Colon (tissue), 2 donors: ENCODE data around the gene BLVRB.
"Not testable (repeated sequence)": the region's sequence is repeated elsewhere in the genome, so short reads cannot be mapped to it uniquely, and the experiment has no call there.

Experiments used
- FAIRE-seq: peaks from 2 replicates; lab custom pipeline; 2012; peaks lifted over from hg19 to GRCh38; lab: Jason Lieb, UNC
- donor health status: control.
- donor health status: control.

BLVRB gene

DNA sequence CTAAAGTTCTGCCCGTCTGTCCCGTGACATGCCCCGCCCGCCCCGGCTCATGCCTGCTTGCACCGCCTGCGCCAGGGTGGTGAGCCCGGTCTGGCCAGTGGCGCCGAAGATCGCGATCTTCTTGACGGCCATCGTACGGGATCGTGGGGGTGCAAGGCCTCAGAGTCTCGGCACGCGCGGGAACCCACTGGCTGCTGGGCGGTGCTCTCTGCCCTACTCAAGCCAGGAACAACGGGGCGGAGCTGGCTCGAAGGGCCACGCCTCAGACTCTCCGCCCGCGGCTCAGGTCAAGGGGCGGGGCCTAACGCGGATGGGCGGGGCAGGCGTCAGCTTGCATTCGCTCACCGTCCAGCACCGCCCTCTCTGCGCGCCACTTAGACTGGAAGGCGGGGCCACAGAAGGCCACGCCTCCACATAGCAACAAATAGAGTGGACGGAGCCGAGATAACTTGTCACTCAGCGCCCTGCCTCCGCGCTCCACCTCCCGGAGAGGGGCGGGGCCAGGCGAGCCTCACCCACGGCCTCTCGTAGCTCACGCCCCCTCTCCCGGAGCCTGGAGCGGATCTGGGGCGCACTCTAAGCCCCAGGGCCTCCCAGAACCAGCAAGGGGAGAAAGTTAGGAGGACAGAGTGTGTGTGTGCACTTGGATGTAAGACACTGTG, at the start of gene BLVRB:
Gene BLVRB (minus strand): TSS at position 189 of the 662 bp plus-strand sequence. CDS start 57 bp downstream, at position 132.
- peak; percentile 33 for FAIRE-seq

GRCh38 chr19:40513741-40514315, 48.3 kb upstream of the BLVRB start:
- FAIRE-seq = no peak

- FAIRE-seq = no peak
These were observed 47.8 kb upstream of the BLVRB start for GRCh38 chr19:40513345-40513678.

DNA sequence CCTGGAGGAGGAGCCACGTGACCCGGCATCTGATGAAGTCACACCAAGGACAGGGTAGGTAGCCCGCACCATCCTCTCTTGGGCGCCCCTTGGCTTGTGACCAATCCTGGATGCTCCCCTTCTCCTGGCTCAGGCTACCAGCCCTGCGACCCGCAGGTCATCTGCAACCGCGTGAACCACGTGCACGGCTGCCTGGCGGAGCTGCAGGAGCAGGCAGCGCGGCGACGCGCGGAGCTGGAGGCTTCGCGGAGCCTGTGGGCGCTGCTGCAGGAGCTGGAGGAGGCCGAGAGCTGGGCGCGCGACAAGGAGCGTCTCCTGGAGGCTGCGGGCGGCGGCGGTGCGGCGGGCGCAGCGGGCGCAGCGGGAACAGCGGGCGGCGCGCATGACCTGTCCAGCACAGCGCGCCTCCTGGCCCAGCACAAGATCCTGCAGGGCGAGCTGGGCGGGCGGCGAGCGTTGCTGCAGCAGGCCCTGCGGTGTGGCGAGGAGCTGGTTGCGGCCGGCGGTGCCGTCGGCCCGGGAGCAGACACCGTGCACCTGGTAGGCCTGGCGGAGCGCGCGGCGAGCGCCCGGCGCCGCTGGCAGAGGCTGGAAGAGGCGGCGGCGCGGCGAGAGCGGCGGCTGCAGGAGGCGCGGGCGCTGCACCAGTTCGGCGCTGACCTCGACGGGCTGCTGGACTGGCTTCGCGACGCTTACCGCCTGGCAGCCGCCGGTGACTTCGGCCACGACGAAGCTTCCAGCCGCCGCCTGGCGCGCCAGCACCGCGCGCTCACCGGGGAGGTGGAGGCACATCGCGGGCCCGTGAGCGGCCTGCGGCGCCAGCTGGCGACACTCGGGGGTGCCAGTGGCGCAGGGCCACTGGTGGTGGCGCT, 47.2 kb upstream of the BLVRB start:
- no peak for FAIRE-seq

DNA sequence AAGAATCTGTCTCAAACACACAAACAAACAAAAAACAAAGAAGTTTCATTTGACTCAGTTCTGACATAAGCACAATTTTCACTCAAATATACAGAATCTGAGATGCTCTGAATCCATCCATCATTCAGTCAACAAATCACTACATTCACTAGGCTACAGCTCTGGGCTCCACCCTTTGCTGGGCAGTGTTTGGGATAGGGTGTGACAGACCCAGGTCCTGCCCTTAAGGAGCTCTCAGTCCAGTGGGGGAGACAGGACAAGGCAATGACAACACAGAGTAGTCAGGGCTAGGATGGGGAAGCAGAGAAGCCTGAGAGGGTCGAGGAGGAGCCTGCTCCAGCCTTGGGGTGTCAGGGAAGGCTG, 46.5 kb upstream of the BLVRB start:
- FAIRE-seq = no peak

GRCh38 chr19:40511487-40511886, 45.9 kb upstream of the BLVRB start:
- no peak for FAIRE-seq

DNA sequence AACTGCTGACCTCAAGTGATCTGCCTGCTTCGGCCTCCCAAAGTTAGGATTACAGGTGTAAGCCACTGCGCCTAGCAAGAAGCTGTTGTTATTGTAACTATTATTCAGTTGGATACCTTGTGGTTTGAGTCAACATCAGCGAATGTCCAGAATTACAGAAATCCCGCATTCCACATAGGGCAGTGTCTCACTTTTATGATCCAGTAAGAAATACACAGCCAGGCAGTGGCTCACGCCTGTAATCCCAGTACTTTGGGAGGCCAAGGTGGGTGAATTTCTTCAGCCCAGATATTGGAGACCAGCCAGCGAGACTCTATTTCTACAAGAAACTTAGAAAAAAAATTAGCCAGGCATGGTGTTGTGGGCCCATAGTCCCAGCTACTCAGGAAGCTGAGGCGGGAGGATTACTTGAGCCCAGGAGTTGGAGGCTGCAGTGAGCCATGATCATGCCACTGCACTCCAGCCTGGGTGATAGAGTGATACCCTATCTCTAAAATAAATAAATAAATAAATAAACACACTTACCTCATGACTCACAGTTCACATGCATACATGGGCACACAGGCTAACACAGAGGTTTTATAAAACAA, 45.1 kb upstream of the BLVRB start:
- no peak for FAIRE-seq

DNA sequence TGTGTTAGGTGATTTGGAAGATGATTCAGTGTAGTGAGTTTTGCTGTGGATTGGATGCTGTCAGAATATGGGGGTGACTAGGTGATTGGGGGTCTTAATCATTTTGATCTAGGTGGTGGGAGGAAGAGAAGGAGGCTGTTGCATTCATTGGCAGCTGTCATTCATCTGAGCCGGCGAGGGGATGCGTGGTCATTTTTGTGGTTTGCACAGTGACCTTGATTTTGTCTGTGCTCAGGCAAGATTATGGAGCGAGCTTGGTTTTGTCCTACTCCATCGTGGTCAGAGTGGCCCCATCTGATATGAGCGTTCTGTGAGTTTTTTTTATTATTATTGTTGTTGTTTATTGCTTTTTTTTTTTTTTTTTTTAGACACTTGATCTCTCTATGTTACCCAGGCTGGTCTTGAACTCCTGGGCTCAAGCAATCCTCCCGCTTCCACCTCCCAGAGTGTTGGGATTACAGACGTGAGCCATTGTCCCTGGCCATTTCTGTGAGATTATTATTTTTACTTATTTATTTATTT, 43.3 kb upstream of the BLVRB start:
- FAIRE-seq = no peak

- no peak for FAIRE-seq
These were observed 42.3 kb upstream of the BLVRB start for GRCh38 chr19:40507892-40508291.

DNA sequence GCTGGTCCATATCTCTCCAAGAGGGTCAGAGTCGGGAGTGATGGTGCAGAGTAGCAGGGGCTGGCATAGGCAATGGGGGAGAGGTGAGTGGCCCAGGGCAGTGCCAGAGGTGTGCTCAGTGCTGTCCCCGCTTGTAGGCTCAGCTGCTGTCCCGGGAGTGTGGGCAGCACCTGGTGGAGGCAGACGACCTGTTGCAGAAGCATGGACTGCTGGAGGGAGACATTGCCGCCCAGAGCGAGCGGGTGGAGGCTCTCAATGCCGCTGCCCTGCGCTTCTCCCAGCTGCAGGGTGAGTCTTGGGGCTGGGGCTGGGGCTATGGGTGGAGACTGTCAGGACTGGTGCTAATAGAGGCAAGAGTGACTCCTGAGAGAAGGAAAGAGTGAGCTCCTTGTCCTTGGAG, 40.6 kb upstream of the BLVRB start:
- no peak for FAIRE-seq

- FAIRE-seq = no peak
These were observed 37.8 kb upstream of the BLVRB start for GRCh38 chr19:40503320-40503695.

DNA sequence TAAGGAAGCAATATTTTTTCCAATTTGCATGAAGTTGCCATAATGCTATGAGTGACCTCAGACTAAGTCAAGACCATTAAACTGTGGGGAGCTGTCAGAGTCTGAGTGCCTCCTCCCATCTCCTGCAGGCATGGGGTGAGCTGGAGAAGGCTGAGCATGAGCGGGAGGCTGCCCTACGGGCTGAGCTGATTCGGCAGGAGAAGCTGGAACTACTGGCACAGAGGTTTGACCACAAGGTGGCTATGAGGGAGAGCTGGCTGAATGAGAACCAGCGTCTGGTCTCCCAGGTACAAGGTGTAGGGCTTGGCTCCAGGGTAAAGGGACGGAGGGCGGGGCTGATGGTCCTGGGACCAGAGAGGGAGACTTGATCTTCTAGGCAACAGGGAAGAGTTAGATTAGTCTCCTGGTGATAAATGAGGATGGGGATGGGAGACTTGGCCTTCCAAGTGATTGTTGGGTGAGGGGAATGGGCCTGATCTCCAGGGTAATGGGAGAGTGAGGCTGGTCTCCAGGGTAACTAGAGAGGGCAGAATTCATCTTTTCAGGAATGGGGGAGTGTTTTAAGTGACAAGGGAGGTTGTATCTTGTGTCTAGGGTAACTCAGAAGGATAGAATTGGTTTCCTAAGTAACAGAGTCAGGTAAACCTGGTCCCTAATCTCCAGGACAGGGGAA, 37.2 kb upstream of the BLVRB start:
- FAIRE-seq = no peak

DNA sequence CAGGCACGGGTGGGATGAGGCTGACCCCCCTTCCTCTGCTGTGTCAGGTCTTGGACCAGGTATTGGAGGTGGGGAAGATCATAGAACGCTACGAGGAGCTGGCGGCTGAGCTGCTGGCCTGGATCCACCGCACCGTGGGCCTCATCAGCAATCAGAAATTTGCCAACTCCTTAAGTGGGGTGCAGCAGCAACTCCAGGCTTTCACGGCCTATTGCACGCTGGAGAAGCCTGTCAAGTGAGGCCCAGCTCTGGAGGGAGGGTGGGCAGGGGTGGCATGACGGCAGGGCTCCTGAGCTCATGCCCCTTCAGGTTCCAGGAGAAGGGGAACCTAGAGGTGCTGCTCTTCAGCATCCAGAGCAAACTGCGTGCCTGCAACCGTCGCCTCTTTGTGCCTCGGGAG, 36.5 kb upstream of the BLVRB start:
- FAIRE-seq = no peak

DNA sequence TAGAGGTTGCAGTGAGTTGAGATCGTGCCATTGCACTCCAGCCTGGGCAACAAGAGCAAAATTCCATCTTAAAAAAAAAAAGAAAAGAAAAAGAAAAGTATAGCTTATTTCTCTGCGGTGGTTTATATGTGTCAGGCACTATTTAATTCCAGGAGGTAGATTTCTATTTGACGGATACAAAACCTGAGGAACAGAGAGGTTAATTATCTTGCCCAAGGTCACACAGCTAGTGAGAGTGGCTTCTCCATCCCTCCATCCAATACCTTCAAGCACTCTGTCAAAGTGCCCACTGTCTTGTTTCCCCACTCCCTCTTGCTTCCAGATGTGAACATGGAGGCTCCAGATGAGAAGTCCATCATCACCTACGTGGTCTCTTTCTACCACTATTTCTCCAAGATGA, 36.1 kb upstream of the BLVRB start:
- FAIRE-seq = no peak

- FAIRE-seq = not testable (repeated sequence)
These were observed 35.4 kb upstream of the BLVRB start for GRCh38 chr19:40500678-40501530.

DNA sequence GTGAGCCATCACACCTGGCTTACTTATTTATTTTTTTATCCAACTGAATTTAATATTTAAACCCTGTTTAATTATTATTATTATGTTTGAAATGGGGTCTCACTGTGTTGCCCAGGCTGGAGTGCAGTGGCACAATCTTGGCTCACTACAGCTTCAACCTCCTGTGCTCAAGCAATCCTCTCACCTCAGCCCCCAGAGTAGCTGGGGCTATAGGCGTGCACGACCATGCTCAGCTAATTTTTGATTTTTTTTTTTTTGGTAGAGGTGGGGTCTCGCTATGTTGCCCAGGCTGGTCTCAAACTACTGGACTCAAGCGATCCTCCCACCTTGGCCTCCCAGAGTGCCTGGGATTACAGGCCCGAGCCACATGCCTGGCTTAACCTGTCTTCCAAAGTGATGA, 33.8 kb upstream of the BLVRB start:
- FAIRE-seq = no peak

- no peak for FAIRE-seq
These were observed 31.7 kb upstream of the BLVRB start for GRCh38 chr19:40497214-40497613.

DNA sequence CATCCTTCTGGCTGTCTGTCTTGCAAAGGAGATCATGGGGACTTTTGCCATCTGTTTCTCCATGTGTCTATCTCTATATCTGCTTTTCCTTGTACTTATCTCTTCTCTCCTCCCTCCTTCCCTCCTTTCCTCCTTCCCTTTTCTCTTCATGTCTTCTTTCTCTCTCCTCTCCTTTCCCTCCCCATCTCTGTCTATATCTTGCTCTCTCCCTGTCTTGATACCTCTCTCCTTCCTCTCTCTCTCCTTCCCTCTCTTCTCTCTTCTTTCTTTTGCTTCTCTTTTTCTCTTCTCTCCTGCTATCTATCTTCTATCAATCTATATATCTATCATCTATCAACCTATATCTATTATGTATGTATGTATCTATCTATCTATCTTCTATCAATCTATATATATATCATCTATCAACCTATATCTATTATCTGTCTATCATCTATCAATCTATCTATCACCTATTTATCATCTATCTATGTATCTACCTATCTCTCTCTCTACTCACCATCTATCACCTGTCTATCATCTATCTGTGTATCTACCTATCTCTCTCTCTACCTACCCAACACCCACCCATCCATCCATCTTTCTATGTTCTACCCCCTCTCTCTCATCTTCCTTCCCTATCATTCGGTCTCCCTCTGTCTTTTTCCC, 28.8 kb upstream of the BLVRB start:
- no peak for FAIRE-seq

- FAIRE-seq = no peak
These were observed 28.2 kb upstream of the BLVRB start for GRCh38 chr19:40493778-40494177.

DNA sequence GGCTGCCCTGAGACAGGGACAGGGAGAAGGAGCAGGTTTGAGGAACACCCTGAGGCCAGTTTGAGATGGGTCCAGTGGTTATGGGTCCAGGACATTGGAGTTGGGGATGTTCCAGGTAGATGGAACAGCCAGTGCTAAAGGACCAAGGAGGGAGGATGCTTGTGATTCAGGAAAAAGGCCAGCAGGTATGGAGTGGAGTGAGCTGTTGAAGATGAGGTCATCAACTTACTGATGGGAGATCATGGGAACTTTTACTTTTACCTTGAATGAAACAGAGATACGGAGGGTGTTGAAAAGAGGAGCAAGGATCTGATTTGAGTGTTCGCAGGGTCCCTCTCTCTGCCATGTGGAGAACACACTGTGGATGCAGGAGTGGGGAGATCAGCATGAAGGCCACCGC, 26.7 kb upstream of the BLVRB start:
- FAIRE-seq = no peak

DNA sequence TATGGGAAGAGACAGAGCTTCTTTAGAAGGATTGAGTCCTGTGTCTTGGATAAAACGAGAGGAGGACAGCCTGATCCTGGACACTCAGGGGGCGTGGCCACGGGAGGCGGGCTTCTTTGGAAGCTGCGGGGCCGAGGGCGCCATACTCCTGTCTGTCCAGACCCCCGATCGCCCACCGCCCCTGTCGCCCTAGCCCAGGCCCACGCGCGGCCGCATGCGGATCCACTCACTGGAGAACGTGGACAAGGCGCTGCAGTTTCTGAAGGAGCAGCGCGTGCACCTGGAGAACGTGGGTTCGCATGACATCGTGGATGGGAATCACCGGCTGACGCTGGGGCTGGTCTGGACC, 24.3 kb upstream of the BLVRB start:
- no peak for FAIRE-seq
